Neuronal stem cell (in vitro differentiated cells): ENCODE results near the gene FIS1.

ENCODE experiments used
- DNase-seq: peaks from one replicate; pipeline ENCODE4 v3.0.0-alpha.2; 2013; ENCODE audit warnings: low spot score
- H2AFZ ChIP-seq: one replicate; pipeline ENCODE4 v1.6.1; 2013; ENCODE audit warnings: mild to moderate bottlenecking, low read length, inconsistent platforms
- H2AK5ac ChIP-seq: 2 replicates; pipeline ENCODE4 v1.6.1; 2013; ENCODE audit warnings: low read depth, mild to moderate bottlenecking, inconsistent platforms, low read length, moderate library complexity, mixed read lengths
- H2BK120ac ChIP-seq: 2 replicates; pipeline ENCODE4 v1.6.1; 2013; ENCODE audit warnings: low read depth, mild to moderate bottlenecking, inconsistent platforms, low read length, moderate library complexity, mixed read lengths
- H2BK12ac ChIP-seq: one replicate; pipeline ENCODE4 v1.6.1; 2013; ENCODE audit warnings: low read length, inconsistent platforms
- H2BK15ac ChIP-seq: 2 replicates; pipeline ENCODE4 v1.6.1; 2013; ENCODE audit warnings: mild to moderate bottlenecking, low read length, inconsistent platforms, mixed read lengths
- H2BK5ac ChIP-seq: one replicate; pipeline ENCODE4 v1.6.1; 2013; ENCODE audit warnings: inconsistent platforms, mild to moderate bottlenecking, low read length, moderate library complexity
- H3K14ac ChIP-seq: one replicate; pipeline ENCODE4 v1.6.1; 2013; ENCODE audit warnings: low read length, inconsistent platforms
- H3K18ac ChIP-seq: 2 replicates; pipeline ENCODE4 v1.6.1; 2013; ENCODE audit warnings: low read length, inconsistent platforms
- H3K23ac ChIP-seq: 2 replicates; pipeline ENCODE4 v1.6.1; 2013; ENCODE audit warnings: low read depth, mild to moderate bottlenecking, mixed read lengths, low read length, inconsistent platforms; ENCODE audit not compliant: poor library complexity
- H3K27ac ChIP-seq: replicated peaks from 3 replicates; pipeline ENCODE4 v1.5.1; 2013; ENCODE audit warnings: low read length, inconsistent platforms
- H3K27me3 ChIP-seq, 3 experiments: 2 replicates each; pipeline ENCODE4 v1.6.1; 2013; ENCODE audit warnings: low read length in 3 of 3, mild to moderate bottlenecking in 2 of 3, inconsistent platforms in 1 of 3, low read depth in 1 of 3, mixed read lengths in 1 of 3, moderate library complexity in 1 of 3; ENCODE audit not compliant: control insufficient read depth in 3 of 3, insufficient read depth in 3 of 3
- H3K36me3 ChIP-seq, 2 donors: replicated peaks in 1 of 2; 2 replicates each; pipeline ENCODE4 v1.6.1; 2013; ENCODE audit warnings: low read length in 2 of 2; ENCODE audit not compliant: control insufficient read depth in 2 of 2, insufficient read depth in 2 of 2
- H3K4ac ChIP-seq: 2 replicates; pipeline ENCODE4 v1.6.1; 2013; ENCODE audit warnings: inconsistent platforms, mild to moderate bottlenecking, low read length, moderate library complexity
- H3K4me1 ChIP-seq, 2 donors: 1 replicate in 1 of 2; 2 replicates in 1 of 2; pipeline ENCODE4 v1.6.1; 2013; ENCODE audit warnings: low read length in 2 of 2, low read depth in 1 of 2; ENCODE audit not compliant: control insufficient read depth in 2 of 2, insufficient read depth in 1 of 2
- H3K4me2 ChIP-seq: one replicate; pipeline ENCODE4 v1.6.1; 2013; ENCODE audit warnings: mild to moderate bottlenecking, low read length, inconsistent platforms; ENCODE audit not compliant: insufficient read depth, poor library complexity, severe bottlenecking
- H3K4me3 ChIP-seq, 2 donors: 2 replicates each; pipeline ENCODE4 v1.5.1; 2013; ENCODE audit warnings: low read length in 2 of 2, mild to moderate bottlenecking in 2 of 2, inconsistent platforms in 1 of 2, moderate library complexity in 1 of 2
- H3K79me1 ChIP-seq: one replicate; pipeline ENCODE4 v1.6.1; 2013; ENCODE audit warnings: low read depth, mild to moderate bottlenecking, inconsistent platforms, low read length, moderate library complexity
- H3K9ac ChIP-seq: one replicate; pipeline ENCODE4 v1.6.1; 2013; ENCODE audit warnings: mild to moderate bottlenecking, low read depth, low read length, inconsistent platforms; ENCODE audit not compliant: poor library complexity
- H3K9me3 ChIP-seq, 2 donors: replicated peaks in 1 of 2; 2 replicates each; pipeline versions ENCODE3 to v1.6.1; 2013; ENCODE audit warnings: low read length in 2 of 2, mild to moderate bottlenecking in 2 of 2, inconsistent platforms in 1 of 2, low read depth in 1 of 2, mixed read lengths in 1 of 2, moderate library complexity in 1 of 2; ENCODE audit not compliant: control insufficient read depth in 2 of 2, insufficient read depth in 1 of 2
- H4K8ac ChIP-seq: one replicate; pipeline ENCODE4 v1.6.1; 2013; ENCODE audit warnings: low read depth, mild to moderate bottlenecking, inconsistent platforms, low read length, moderate library complexity
- H4K91ac ChIP-seq: one replicate; pipeline ENCODE4 v1.6.1; 2013; ENCODE audit warnings: low read length, low read depth, mild to moderate bottlenecking, inconsistent platforms; ENCODE audit not compliant: poor library complexity
- WGBS, 2 donors: extraction: QIAGEN DNeasy Blood & Tissue Kit; methylation state at CpG; one replicate each; pipeline ENCODE4 v1.1.7; 2013; ENCODE audit warnings: missing lambda C conversion rate in 2 of 2, mixed read lengths in 1 of 2; ENCODE audit not compliant: insufficient read length in 2 of 2, insufficient replicate concordance in 1 of 2; ENCODE audit errors: extremely low coverage in 2 of 2; 5-methylcytosine and 5-hydroxymethylcytosine counted together

Gene FIS1

GRCh38 chr7:101248276-101248675 is 3.4 kb upstream of the FIS1 start:
- Histone ChIP-seq H4K91ac (no peak overlapping the region), H2AK5ac (no peak overlapping the region), H2BK5ac (no peak overlapping the region), H3K4me2 (no peak overlapping the region), H2AFZ (no peak overlapping the region), H3K4me3 (no peak overlapping the region), H3K9me3 (no peaks in the 10 kb centered on the region), H2BK12ac (no peak overlapping the region), H2BK120ac (no peak overlapping the region), H3K36me3 (peaks cover 1 to 36% of the 10 kb centered on the region in 2 donors), H3K9ac (no peak overlapping the region), H3K14ac (no peak overlapping the region), H3K27me3 (no peaks in the 10 kb centered on the region), H3K4ac (no peak overlapping the region), H4K8ac (no peak overlapping the region), H3K27ac (no peak overlapping the region), H3K4me1 (peaks cover 9 to 10% of the 10 kb centered on the region in 2 donors), H2BK15ac (no peak overlapping the region), H3K18ac (no peak overlapping the region), H3K23ac (no peak overlapping the region), H3K79me1 (peaks cover 13% of the 10 kb centered on the region)
- WGBS, 2 donors = no CpG with 5 or more reads among the region's 5 CpGs
- DNase-seq = no peak

- Histone ChIP-seq H3K9me3 (no peaks in the 10 kb centered on the region), H2BK12ac (no peak overlapping the region), H3K4me3 (peak overlapping the region; percentile 94 to 95), H4K91ac (no peak overlapping the region), H3K79me1 (peaks cover 10% of the 10 kb centered on the region), H3K18ac (peak overlapping the region; percentile 92), H2BK15ac (no peak overlapping the region), H3K14ac (peak overlapping the region; percentile 95), H3K4me2 (peak overlapping the region; percentile 100), H2AK5ac (peak overlapping the region; percentile 57), H3K27me3 (no peaks in the 10 kb centered on the region), H3K23ac (peak overlapping the region; percentile 99), H4K8ac (no peak overlapping the region), H2AFZ (peak overlapping the region; percentile 92), H3K4ac (no peak overlapping the region), H3K27ac (peak overlapping the region; percentile 50), H3K36me3 (peaks cover 5 to 47% of the 10 kb centered on the region in 2 donors), H3K4me1 (peaks cover 6 to 7% of the 10 kb centered on the region in 2 donors), H3K9ac (peak overlapping the region; percentile 88), H2BK5ac (no peak overlapping the region), H2BK120ac (no peak overlapping the region)
- WGBS, 2 donors = no CpG with 5 or more reads among the region's 32 CpGs
- no peak for DNase-seq
Observed at GRCh38 chr7:101245147-101245668, 327 bp upstream of the FIS1 start.

- Histone ChIP-seq H3K4me2 (peak overlapping the region; percentile 100), H2AFZ (peak overlapping the region; percentile 92), H3K23ac (peak overlapping the region; percentile 61), H3K4me3 (peak overlapping the region; percentile 94 to 95), H4K8ac (no peak overlapping the region), H3K79me1 (peaks cover 12% of the 10 kb centered on the region), H2BK120ac (no peak overlapping the region), H3K14ac (no peak overlapping the region), H2AK5ac (peak overlapping the region; percentile 77), H3K4ac (no peak overlapping the region), H2BK5ac (peak overlapping the region; percentile 16), H2BK15ac (no peak overlapping the region), H3K9ac (peak overlapping the region; percentile 89), H3K36me3 (peaks cover 9 to 47% of the 10 kb centered on the region in 2 donors), H3K4me1 (peaks cover 7 to 9% of the 10 kb centered on the region in 2 donors), H2BK12ac (no peak overlapping the region), H3K18ac (no peak overlapping the region), H3K9me3 (no peaks in the 10 kb centered on the region), H3K27ac (no peak overlapping the region), H4K91ac (peak overlapping the region; percentile 77), H3K27me3 (no peaks in the 10 kb centered on the region)
- WGBS, 2 donors = no CpG with 5 or more reads among the region's 28 CpGs
- no peak for DNase-seq
Observed at GRCh38 chr7:101243646-101244374, 1.1 kb downstream of the FIS1 start.
